Muscle of back (tissue), 13 donors: Measurements from ENCODE around the gene ANKDD1B. TPM values are rescaled to one million over a fixed set of nuclear protein-coding genes. Genes with fewer than 3 reads are reported as not detected.
"Not testable (repeated sequence)": the region's sequence is repeated elsewhere in the genome, so short reads cannot be mapped to it uniquely, and the experiment has no call there.

Experiments
- DNase-seq, 3 donors: peaks; one replicate each; pipeline versions ENCODE4 v3.0.0 to v3.0.0-alpha.2; 2013
- long read RNA-seq, 9 donors: transcript quantifications; one replicate each; lab custom pipeline, GENCODE V29; 2026
- polyA plus RNA-seq, 10 donors: library from polyadenylated mRNA; unstranded; fragments of 120-200 nt; gene quantifications; one replicate each; pipeline ENCODE4 v1.2.1, GENCODE V29; 2013; ENCODE audit not compliant: insufficient read length in 10 of 10

Gene ANKDD1B
- 1 to 10 TPM in 5 of 10 donors, under 1 TPM in 5; 0.43 to 1.8 (median 1.0) TPM for polyA plus RNA-seq
- long read RNA-seq, donor 1 = 0 reads
- long read RNA-seq, donor 2 = 0 reads
- long read RNA-seq, donor 3 = 0 reads
- long read RNA-seq, donor 4 = 0 reads
- long read RNA-seq, donor 5 = 0 reads
- long read RNA-seq, donor 6 = 0 reads
- long read RNA-seq, donor 7 = 0 reads
- long read RNA-seq, donor 8 = 0 reads
- long read RNA-seq, donor 9 = 0 reads

- DNase-seq = peak; percentile 33 to 80 (median 40)
These were observed at the start of gene ANKDD1B for GRCh38 chr5:75611311-75612225. ANKDD1B (plus strand) TSS chr5:75611453; CDS start chr5:75611635, 182 bp downstream.

GRCh38 chr5:75565991-75566709 is 45.1 kb upstream of the ANKDD1B start:
- DNase-seq = not testable (repeated sequence)

GRCh38 chr5:75566710-75567309 is 44.4 kb upstream of the ANKDD1B start:
- DNase-seq = peak; percentile 84 to 92 (median 89)

- DNase-seq = no peak
These were observed 43.5 kb upstream of the ANKDD1B start for GRCh38 chr5:75567710-75568109.

GRCh38 chr5:75568202-75568601 is 43.1 kb upstream of the ANKDD1B start:
- DNase-seq = no peak

- no peak for DNase-seq
These were observed 39.7 kb upstream of the ANKDD1B start for GRCh38 chr5:75571547-75571946.

- peak in 2 of 3 donors; percentile 32 to 46 for DNase-seq
These were observed 36.5 kb upstream of the ANKDD1B start for GRCh38 chr5:75574791-75575190.

- not testable (repeated sequence) for DNase-seq
These were observed 33.0 kb upstream of the ANKDD1B start for GRCh38 chr5:75578280-75578679.

GRCh38 chr5:75584641-75585040 is 26.6 kb upstream of the ANKDD1B start:
- no peak for DNase-seq

GRCh38 chr5:75588666-75589065 is 22.6 kb upstream of the ANKDD1B start:
- DNase-seq = peak in 1 of 3 donors; percentile 14

GRCh38 chr5:75600535-75600934 is 10.7 kb upstream of the ANKDD1B start:
- DNase-seq = no peak

- no peak for DNase-seq
These were observed 9.7 kb upstream of the ANKDD1B start for GRCh38 chr5:75601567-75601966.

- DNase-seq = no peak
These were observed 9.3 kb upstream of the ANKDD1B start for GRCh38 chr5:75601996-75602395.

- peak in 2 of 3 donors; percentile 45 to 52 for DNase-seq
These were observed 7.9 kb upstream of the ANKDD1B start for GRCh38 chr5:75603371-75603770.

GRCh38 chr5:75603821-75604220 is 7.4 kb upstream of the ANKDD1B start:
- no peak for DNase-seq

GRCh38 chr5:75607341-75607740 is 3.9 kb upstream of the ANKDD1B start:
- not testable (repeated sequence) for DNase-seq

- DNase-seq = no peak
These were observed 2.4 kb upstream of the ANKDD1B start for GRCh38 chr5:75608870-75609269.

GRCh38 chr5:75610201-75610600 is 1.1 kb upstream of the ANKDD1B start:
- DNase-seq = no peak

GRCh38 chr5:75610859-75611310 is 368 bp upstream of the ANKDD1B start:
- DNase-seq = peak in 1 of 3 donors; percentile 40

- DNase-seq = no peak
These were observed 945 bp downstream of the ANKDD1B start for GRCh38 chr5:75612226-75612569.

- no peak for DNase-seq
These were observed 1.6 kb downstream of the ANKDD1B start for GRCh38 chr5:75612901-75613300.

GRCh38 chr5:75614176-75614575 is 2.9 kb downstream of the ANKDD1B start:
- DNase-seq = no peak
